OCI-LY1 (cell line): Measurements from ENCODE around the gene ICE1.

ENCODE experiments used
- H2AFZ ChIP-seq: fragments of 200-600 bp; sonication (generic), shearing (Covaris generic); 2 replicates; pipeline ENCODE4 v1.6.0; 2014; ENCODE audit warnings: antibody characterized with exemption, mild to moderate bottlenecking, low read length
- H3F3A ChIP-seq: fragments of 200-600 bp; sonication (generic), shearing (Covaris generic); 2 replicates; pipeline ENCODE4 v1.6.0; 2014; ENCODE audit warnings: mild to moderate bottlenecking, antibody characterized with exemption, low read length, moderate library complexity; ENCODE audit not compliant: insufficient read depth
- H3K27ac ChIP-seq: fragments of 200-600 bp; sonication (generic); 2 replicates; pipeline ENCODE4 v1.5.1; 2014; ENCODE audit warnings: low read length, mixed run types, mild to moderate bottlenecking, low read depth; ENCODE audit not compliant: poor library complexity, severe bottlenecking
- H3K27me3 ChIP-seq: fragments of 200-600 bp; sonication (generic); 2 replicates; pipeline ENCODE4 v1.6.0; 2014; ENCODE audit warnings: antibody characterized with exemption, mild to moderate bottlenecking, low read length, moderate library complexity; ENCODE audit not compliant: insufficient read depth
- H3K36me3 ChIP-seq: fragments of 200-600 bp; sonication (generic); 2 replicates; pipeline ENCODE4 v1.6.1; 2014; ENCODE audit warnings: mild to moderate bottlenecking, antibody characterized with exemption, low read length, moderate library complexity, mixed read lengths; ENCODE audit not compliant: insufficient read depth
- H3K4me1 ChIP-seq: fragments of 200-600 bp; sonication (generic); 2 replicates; pipeline ENCODE4 v1.5.1; 2014; ENCODE audit warnings: mild to moderate bottlenecking, low read length, moderate library complexity; ENCODE audit not compliant: insufficient read depth, severe bottlenecking
- H3K4me2 ChIP-seq: fragments of 200-600 bp; sonication (generic), shearing (Covaris generic); 2 replicates; pipeline ENCODE4 v1.6.1; 2014; ENCODE audit warnings: low read length
- H3K4me3 ChIP-seq: fragments of 200-600 bp; sonication (generic); 2 replicates; pipeline ENCODE4 v1.5.1; 2014; ENCODE audit warnings: low read length, low read depth, mild to moderate bottlenecking, mixed read lengths; ENCODE audit not compliant: poor library complexity, severe bottlenecking
- H3K79me2 ChIP-seq: fragments of 200-600 bp; shearing (Covaris generic); 2 replicates; pipeline ENCODE4 v1.6.1; 2016; ENCODE audit warnings: mixed run types, low read length, mixed read lengths; ENCODE audit not compliant: insufficient read depth
- H3K9ac ChIP-seq: fragments of 200-600 bp; sonication (generic), shearing (Covaris generic); 2 replicates; pipeline ENCODE4 v1.6.1; 2014; ENCODE audit warnings: mild to moderate bottlenecking, low read length, mixed read lengths
- H3K9me2 ChIP-seq: fragments of 200-600 bp; sonication (generic), shearing (Covaris generic); 2 replicates; pipeline ENCODE4 v1.6.1; 2014; ENCODE audit warnings: low read depth, mild to moderate bottlenecking, low read length, mixed read lengths
- H3K9me3 ChIP-seq: fragments of 200-600 bp; shearing (Covaris generic); 2 replicates; pipeline ENCODE4 v1.6.1; 2014; ENCODE audit warnings: low read length, mixed read lengths
- H4K20me1 ChIP-seq: fragments of 200-600 bp; sonication (generic), shearing (Covaris generic); 2 replicates; pipeline ENCODE4 v1.6.0; 2016; ENCODE audit warnings: mild to moderate bottlenecking, low read length; ENCODE audit not compliant: insufficient read depth
- EZH2 ChIP-seq: fragments of 200-600 bp; sonication (generic), shearing (Covaris generic); IDR thresholded peaks from 2 replicates; pipeline ENCODE4 v1.8.0; 2017; ENCODE audit warnings: borderline replicate concordance, mixed run types, mild to moderate bottlenecking, antibody characterized with exemption, low read length, moderate library complexity, mixed read lengths
- TF ChIP-seq, protein P1 (sequence below): fragments of 200-600 bp; sonication (generic), shearing (Covaris generic); IDR thresholded peaks from 2 replicates; pipeline ENCODE4 v1.5.1; 2017; ENCODE audit warnings: mild to moderate bottlenecking, antibody characterized with exemption, low read length, moderate library complexity, mixed read lengths

The ICE1 gene

DNA sequence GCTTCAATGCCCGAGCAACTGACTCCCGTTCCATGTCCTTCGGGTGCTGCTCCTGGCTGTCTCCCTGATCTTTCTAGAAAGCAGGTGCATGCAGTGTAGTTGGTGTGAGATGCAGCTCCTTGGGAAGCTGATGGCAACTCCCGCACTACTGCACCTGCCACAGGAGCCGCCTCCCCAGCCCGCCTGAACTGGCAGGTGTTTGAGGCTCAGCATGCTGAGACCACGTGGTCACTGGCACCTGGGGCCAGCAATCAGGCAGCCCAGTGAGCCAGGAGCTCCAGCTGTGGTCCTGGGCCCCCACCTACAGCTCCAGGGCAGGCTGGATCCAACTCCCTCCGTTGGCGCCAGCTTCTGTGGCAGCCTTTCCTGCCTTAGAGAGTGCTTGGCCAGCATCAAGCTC lies 111.5 kb downstream of the ICE1 start:
- no peak overlapping the region for H3K9ac ChIP-seq
- no peaks in the 10 kb centered on the region for H3K79me2 ChIP-seq
- H3K36me3 ChIP-seq, result no peaks in the 10 kb centered on the region
- H3K27me3 ChIP-seq, result 0 out of 2 replicates have a peak, but pooled peaks cover 4% of the 10 kb centered on the region
- H3K27ac ChIP-seq, result no peak overlapping the region
- H3K4me2 ChIP-seq, result no peak overlapping the region
- no peaks in the 10 kb centered on the region for H3K9me3 ChIP-seq
- no peaks in the 10 kb centered on the region for H3K9me2 ChIP-seq
- H3K4me3 ChIP-seq, result no peak overlapping the region
- H2AFZ ChIP-seq, result no peak overlapping the region
- H3K4me1 ChIP-seq, result no peaks in the 10 kb centered on the region
- H3F3A ChIP-seq, result no peaks in the 10 kb centered on the region
- TF ChIP-seq, protein P1, sequence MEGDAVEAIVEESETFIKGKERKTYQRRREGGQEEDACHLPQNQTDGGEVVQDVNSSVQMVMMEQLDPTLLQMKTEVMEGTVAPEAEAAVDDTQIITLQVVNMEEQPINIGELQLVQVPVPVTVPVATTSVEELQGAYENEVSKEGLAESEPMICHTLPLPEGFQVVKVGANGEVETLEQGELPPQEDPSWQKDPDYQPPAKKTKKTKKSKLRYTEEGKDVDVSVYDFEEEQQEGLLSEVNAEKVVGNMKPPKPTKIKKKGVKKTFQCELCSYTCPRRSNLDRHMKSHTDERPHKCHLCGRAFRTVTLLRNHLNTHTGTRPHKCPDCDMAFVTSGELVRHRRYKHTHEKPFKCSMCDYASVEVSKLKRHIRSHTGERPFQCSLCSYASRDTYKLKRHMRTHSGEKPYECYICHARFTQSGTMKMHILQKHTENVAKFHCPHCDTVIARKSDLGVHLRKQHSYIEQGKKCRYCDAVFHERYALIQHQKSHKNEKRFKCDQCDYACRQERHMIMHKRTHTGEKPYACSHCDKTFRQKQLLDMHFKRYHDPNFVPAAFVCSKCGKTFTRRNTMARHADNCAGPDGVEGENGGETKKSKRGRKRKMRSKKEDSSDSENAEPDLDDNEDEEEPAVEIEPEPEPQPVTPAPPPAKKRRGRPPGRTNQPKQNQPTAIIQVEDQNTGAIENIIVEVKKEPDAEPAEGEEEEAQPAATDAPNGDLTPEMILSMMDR, result no peak
- no peak for TF ChIP-seq EZH2
- no peaks in the 10 kb centered on the region for H4K20me1 ChIP-seq

DNA sequence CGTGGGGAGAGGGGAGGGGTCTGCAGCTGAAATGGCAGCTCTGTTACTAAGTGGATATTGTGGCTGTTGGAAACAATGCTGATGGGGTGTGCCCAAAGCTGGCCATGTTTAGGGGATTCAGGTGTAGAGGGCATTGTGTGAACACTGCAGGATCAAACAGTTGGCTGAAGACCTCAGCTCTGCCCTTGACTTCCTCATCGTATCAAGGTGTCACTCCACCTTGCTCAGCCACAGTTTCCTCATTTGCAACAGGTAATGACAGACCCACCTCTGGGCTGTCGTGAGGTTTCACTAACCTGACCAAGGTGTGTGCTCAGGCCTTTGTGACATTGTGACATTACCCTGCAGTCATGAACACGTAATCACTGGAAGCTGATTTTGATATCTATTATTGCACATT lies 111.9 kb downstream of the ICE1 start:
- H3K27ac ChIP-seq, result no peak overlapping the region
- no peaks in the 10 kb centered on the region for H3K9me3 ChIP-seq
- 0 out of 2 replicates have a peak, but pooled peaks cover 4% of the 10 kb centered on the region for H3K27me3 ChIP-seq
- no peak overlapping the region for H3K4me3 ChIP-seq
- no peaks in the 10 kb centered on the region for H3K36me3 ChIP-seq
- H3K79me2 ChIP-seq, result no peaks in the 10 kb centered on the region
- H3F3A ChIP-seq, result no peaks in the 10 kb centered on the region
- no peaks in the 10 kb centered on the region for H4K20me1 ChIP-seq
- no peak overlapping the region for H3K9ac ChIP-seq
- no peaks in the 10 kb centered on the region for H3K9me2 ChIP-seq
- H3K4me1 ChIP-seq, result no peaks in the 10 kb centered on the region
- H2AFZ ChIP-seq, result no peak overlapping the region
- TF ChIP-seq EZH2, result no peak
- TF ChIP-seq, protein P1, result no peak
- H3K4me2 ChIP-seq, result no peak overlapping the region

DNA sequence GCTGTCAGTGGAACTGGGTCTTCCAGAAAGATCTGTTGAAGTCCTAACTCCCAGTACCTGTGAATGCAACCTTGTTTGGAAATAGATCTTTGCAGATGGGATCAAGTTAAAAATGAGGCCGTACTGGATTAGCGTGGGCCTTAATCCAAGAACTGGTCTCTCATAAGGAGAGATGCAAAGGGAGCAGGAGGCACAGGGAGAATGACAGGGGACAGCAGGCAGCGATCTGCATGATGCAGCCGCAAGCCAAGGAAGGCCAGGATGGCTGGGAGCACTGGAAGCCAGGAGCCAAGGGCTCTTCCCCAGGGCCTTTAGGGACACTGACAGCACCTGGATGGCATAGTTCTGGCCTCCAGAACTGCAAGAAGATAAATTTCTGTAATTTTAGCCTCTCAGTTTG lies 114.4 kb downstream of the ICE1 start:
- Histone ChIP-seq H3K79me2 (no peaks in the 10 kb centered on the region), H3F3A (no peaks in the 10 kb centered on the region), H3K9ac (no peak overlapping the region), H4K20me1 (no peaks in the 10 kb centered on the region), H3K4me3 (no peak overlapping the region), H3K9me3 (no peaks in the 10 kb centered on the region), H3K36me3 (no peaks in the 10 kb centered on the region), H3K27me3 (0 out of 2 replicates have a peak, but pooled peaks cover 4% of the 10 kb centered on the region), H3K4me2 (no peak overlapping the region), H3K27ac (no peak overlapping the region), H2AFZ (no peak overlapping the region), H3K9me2 (no peaks in the 10 kb centered on the region), H3K4me1 (no peaks in the 10 kb centered on the region)
- TF ChIP-seq, protein P1, result no peak
- no peak for TF ChIP-seq EZH2
